Skeletal muscle cell (primary cell): ENCODE data around the gene L1CAM.

Experiments
- DNase-seq: peaks from one replicate; pipeline ENCODE4 v3.0.0-alpha.2; 2010; ENCODE audit warnings: low read depth
- H3K4me3 ChIP-seq: 2 replicates; pipeline ENCODE4 v1.5.1; 2011; ENCODE audit warnings: low read depth, mild to moderate bottlenecking, control low read depth, low read length, moderate library complexity

The L1CAM gene

GRCh38 chrX:153905481-153906095 lies 19.6 kb upstream of the L1CAM start:
- H3K4me3 ChIP-seq: no peak overlapping the region

GRCh38 chrX:153903991-153904957 lies 18.3 kb upstream of the L1CAM start, which contains the start of gene AVPR2:
Gene AVPR2, plus strand, starts transcription at chrX:153904673. Its CDS starts 473 bp downstream, at chrX:153905146.
- no peak within 1 kb of the TSS for H3K4me3 ChIP-seq
- no peak for DNase-seq

More at GRCh38 chrX:153905481-153906095, 19.6 kb upstream of the L1CAM start:
- DNase-seq: no peak

- no peak overlapping the region for H3K4me3 ChIP-seq
- DNase-seq: no peak
These were observed 17.4 kb upstream of the L1CAM start for GRCh38 chrX:153903238-153903980.

GRCh38 chrX:153902385-153902784 lies 16.4 kb upstream of the L1CAM start:
- DNase-seq: no peak
- no peak overlapping the region for H3K4me3 ChIP-seq

- H3K4me3 ChIP-seq: no peak overlapping the region
- no peak for DNase-seq
These were observed 15.8 kb upstream of the L1CAM start for GRCh38 chrX:153901753-153902140.

GRCh38 chrX:153900831-153901752 lies 15.1 kb upstream of the L1CAM start:
- no peak overlapping the region for H3K4me3 ChIP-seq
- DNase-seq: peak; percentile 68

GRCh38 chrX:153897899-153898298 lies 11.9 kb upstream of the L1CAM start:
- no peak overlapping the region for H3K4me3 ChIP-seq
- DNase-seq: no peak

- no peak for DNase-seq
- no peak overlapping the region for H3K4me3 ChIP-seq
These were observed 3.1 kb upstream of the L1CAM start for GRCh38 chrX:153889123-153889522.

- H3K4me3 ChIP-seq: no peak overlapping the region
- DNase-seq: no peak
These were observed 2.4 kb upstream of the L1CAM start for GRCh38 chrX:153888344-153888743.

- H3K4me3 ChIP-seq: no peak overlapping the region
- no peak for DNase-seq
These were observed 1.4 kb upstream of the L1CAM start for GRCh38 chrX:153887385-153887784.

GRCh38 chrX:153886915-153887314 lies 942 bp upstream of the L1CAM start:
- DNase-seq: no peak
- H3K4me3 ChIP-seq: no peak overlapping the region

GRCh38 chrX:153885208-153885787 lies 675 bp downstream of the L1CAM start:
- H3K4me3 ChIP-seq: peak overlapping the region; percentile 22
- DNase-seq: no peak

GRCh38 chrX:153884590-153884989 lies 1.4 kb downstream of the L1CAM start:
- H3K4me3 ChIP-seq: no peak overlapping the region
- DNase-seq: no peak

GRCh38 chrX:153884136-153884535 lies 1.8 kb downstream of the L1CAM start:
- DNase-seq: no peak
- H3K4me3 ChIP-seq: no peak overlapping the region

- H3K4me3 ChIP-seq: no peak overlapping the region
- DNase-seq: no peak
These were observed 2.7 kb downstream of the L1CAM start for GRCh38 chrX:153883163-153883843.

- no peak overlapping the region for H3K4me3 ChIP-seq
- no peak for DNase-seq
These were observed 3.4 kb downstream of the L1CAM start for GRCh38 chrX:153882557-153882956.

- no peak for DNase-seq
- H3K4me3 ChIP-seq: no peak overlapping the region
These were observed 3.9 kb downstream of the L1CAM start for GRCh38 chrX:153882086-153882498.

GRCh38 chrX:153881281-153881680 lies 4.7 kb downstream of the L1CAM start:
- no peak overlapping the region for H3K4me3 ChIP-seq
- no peak for DNase-seq
